HEK293 (cell line): ENCODE measurements around the gene PKMYT1.

Experiments used
- CTCF ChIA-PET: fragments of 350-600 bp; formaldehyde crosslinking; extraction: SDS; loops from one replicate; lab custom pipeline; 2021; ENCODE audit warnings: antibody characterized with exemption; lab: Yijun Ruan, JAX
- POLR2A ChIA-PET: fragments of 300-600 bp; formaldehyde crosslinking; extraction: SDS; loops from one replicate; lab custom pipeline; 2020; ENCODE audit warnings: antibody characterized with exemption, inconsistent platforms; lab: Yijun Ruan, JAX
- H3K27ac ChIP-seq: fragments of 200-500 bp; sonication (Bioruptor generic); 2 replicates; pipeline ENCODE4 v1.5.1; 2014; ENCODE audit warnings: low read depth, low read length, control low read depth, inconsistent platforms; ENCODE audit errors: extremely low read depth
- H3K36me3 ChIP-seq, 2 experiments: fragments of 200-500 bp in 1 of 2; sonication (Bioruptor generic) in 1 of 2; 1 replicate in 1 of 2; 2 replicates in 1 of 2; pipeline ENCODE4 v1.5.1; 2014 to 2017; ENCODE audit warnings: inconsistent platforms in 2 of 2, low read length in 2 of 2; ENCODE audit not compliant: control insufficient read depth in 2 of 2, insufficient read depth in 1 of 2
- H3K4me1 ChIP-seq: fragments of 200-500 bp; sonication (Bioruptor generic); 2 replicates; pipeline ENCODE4 v1.5.1; 2014; ENCODE audit warnings: mild to moderate bottlenecking, low read length, inconsistent platforms; ENCODE audit not compliant: control insufficient read depth, insufficient read depth
- H3K4me3 ChIP-seq: 2 replicates; pipeline ENCODE4 v1.5.1; 2011; ENCODE audit warnings: low read depth, mild to moderate bottlenecking, control low read depth, low read length, moderate library complexity
- H3K9me3 ChIP-seq: fragments of 200-500 bp; sonication (Bioruptor generic); 2 replicates; pipeline ENCODE4 v1.5.1; 2014; ENCODE audit warnings: low read depth, low read length, inconsistent platforms; ENCODE audit not compliant: control insufficient read depth, insufficient read depth
- GLIS2 ChIP-seq: fragments of 450-650 bp; formaldehyde crosslinking; IDR thresholded peaks from 2 replicates; pipeline ENCODE4 v1.5.1; 2016; ENCODE audit warnings: missing biosample characterization, missing genetic modification characterization
- KLF7 ChIP-seq: fragments of 450-650 bp; formaldehyde crosslinking; IDR thresholded peaks from 2 replicates; pipeline ENCODE4 v1.5.1; 2016; ENCODE audit warnings: missing biosample characterization, missing genetic modification characterization, borderline replicate concordance
- REST ChIP-seq: fragments of 450-650 bp; formaldehyde crosslinking; IDR thresholded peaks from 2 replicates; pipeline ENCODE4 v1.5.1; 2016; ENCODE audit warnings: missing biosample characterization, missing genetic modification characterization
- SALL2 ChIP-seq: fragments of 450-650 bp; formaldehyde crosslinking; IDR thresholded peaks from 2 replicates; pipeline ENCODE4 v1.5.0; 2017; ENCODE audit warnings: missing biosample characterization, mild to moderate bottlenecking, missing genetic modification characterization, borderline replicate concordance
- SP2 ChIP-seq: fragments of 450-650 bp; formaldehyde crosslinking; IDR thresholded peaks from 2 replicates; pipeline ENCODE4 v1.5.1; 2016; ENCODE audit warnings: missing biosample characterization, missing genetic modification characterization
- SP3 ChIP-seq: fragments of 450-650 bp; formaldehyde crosslinking; IDR thresholded peaks from 2 replicates; pipeline ENCODE4 v1.5.1; 2016; ENCODE audit warnings: missing biosample characterization, missing genetic modification characterization
- YY1 ChIP-seq: fragments of 450-650 bp; formaldehyde crosslinking; IDR thresholded peaks from 2 replicates; pipeline ENCODE4 v1.5.1; 2018; ENCODE audit warnings: missing biosample characterization, missing genetic modification characterization
- ZBTB44 ChIP-seq: fragments of 450-650 bp; IDR thresholded peaks from 2 replicates; pipeline ENCODE4 v1.5.1; 2018; ENCODE audit warnings: missing biosample characterization, mild to moderate bottlenecking, missing genetic modification characterization
- ZNF155 ChIP-seq: fragments of 450-650 bp; formaldehyde crosslinking; IDR thresholded peaks from 2 replicates; pipeline ENCODE4 v1.5.1; 2016; ENCODE audit warnings: missing biosample characterization, missing genetic modification characterization
- ZNF266 ChIP-seq: fragments of 450-650 bp; formaldehyde crosslinking; IDR thresholded peaks from 2 replicates; pipeline ENCODE4 v1.5.1; 2016; ENCODE audit warnings: missing biosample characterization, missing genetic modification characterization, low read depth
- ZNF433 ChIP-seq: fragments of 450-650 bp; formaldehyde crosslinking; IDR thresholded peaks from 2 replicates; pipeline ENCODE4 v1.5.1; 2016; ENCODE audit warnings: missing biosample characterization, missing genetic modification characterization, low read depth
- ZNF449 ChIP-seq: fragments of 450-650 bp; formaldehyde crosslinking; IDR thresholded peaks from 2 replicates; pipeline ENCODE4 v1.5.1; 2017; ENCODE audit warnings: missing biosample characterization, mild to moderate bottlenecking, missing genetic modification characterization, moderate library complexity
- ZNF518A ChIP-seq: fragments of 450-650 bp; formaldehyde crosslinking; conservative IDR thresholded peaks from 2 replicates; pipeline ENCODE4 v1.5.1; 2016; ENCODE audit warnings: low read depth, missing biosample characterization, missing genetic modification characterization
- ZNF529 ChIP-seq: fragments of 450-650 bp; formaldehyde crosslinking; IDR thresholded peaks from 2 replicates; pipeline ENCODE4 v1.5.1; 2017; ENCODE audit warnings: missing genetic modification characterization, missing biosample characterization; ENCODE audit not compliant: insufficient replicate concordance
- ZNF544 ChIP-seq: fragments of 450-650 bp; formaldehyde crosslinking; IDR thresholded peaks from 2 replicates; pipeline ENCODE4 v1.5.0; 2017; ENCODE audit warnings: missing biosample characterization, missing genetic modification characterization
- ZNF704 ChIP-seq: fragments of 450-650 bp; formaldehyde crosslinking; IDR thresholded peaks from 2 replicates; pipeline ENCODE4 v1.5.1; 2016; ENCODE audit warnings: missing biosample characterization, missing genetic modification characterization
- ZNF776 ChIP-seq: fragments of 450-650 bp; formaldehyde crosslinking; IDR thresholded peaks from 2 replicates; pipeline ENCODE4 v1.5.0; 2017; ENCODE audit warnings: missing biosample characterization, missing genetic modification characterization, borderline replicate concordance
- ZNF830 ChIP-seq: fragments of 450-650 bp; IDR thresholded peaks from 2 replicates; pipeline ENCODE4 v1.5.0; 2018; ENCODE audit warnings: missing biosample characterization, missing genetic modification characterization, low read depth, mild to moderate bottlenecking, moderate library complexity
- ZSCAN23 ChIP-seq: fragments of 450-650 bp; formaldehyde crosslinking; IDR thresholded peaks from 2 replicates; pipeline ENCODE4 v1.5.1; 2016; ENCODE audit warnings: missing biosample characterization, missing genetic modification characterization

Gene PKMYT1

GRCh38 chr16:3007059-3007956, 27.1 kb upstream of the PKMYT1 start:
- Histone ChIP-seq H3K4me3 (no peak overlapping the region), H3K27ac (no peak overlapping the region), H3K4me1 (no peaks in the 10 kb centered on the region; the same call in 1 of the 2 replicates), H3K9me3 (no peaks in the 10 kb centered on the region), H3K36me3 (no peaks in the 10 kb centered on the region)
- CTCF ChIA-PET, result interaction anchor here (0.6 to 9.6 kb wide), 2 partner anchors 24 to 108 kb away, joined by 3 to 149 read pairs; no protein-coding TSS in a partner anchor
- TF ChIP-seq ZNF776 (tag by site-specific recombination) (no peak), ZNF266 (no peak), ZSCAN23 (no peak), ZNF518A (no peak), ZNF155 (tag by site-specific recombination) (no peak), ZNF544 (tag by site-specific recombination) (no peak), ZNF529 (tag by site-specific recombination) (no peak), YY1 (tag by site-specific recombination) (no peak), ZNF433 (tag by site-specific recombination) (no peak), SALL2 (tag by site-specific recombination) (no peak), ZNF704 (tag by site-specific recombination) (no peak), REST (no peak)
- POLR2A ChIA-PET, result interaction anchor here (12.4 kb wide), 1 partner anchor 16 kb away, joined by 247 read pairs; the partner anchor contains the start of genes CLDN6, HCFC1R1, THOC6 and TNFRSF12A

- H3K4me1 ChIP-seq, result no peaks in the 10 kb centered on the region
- POLR2A ChIA-PET, result interaction anchor here (0.8 to 12.4 kb wide), 4 partner anchors 19 to 124 kb away, joined by 3 to 247 read pairs (median 4); partner anchors contain the start of genes CLDN6, HCFC1R1, PAQR4 and PKMYT1
- CTCF ChIA-PET, result interaction anchor here (0.7 to 9.6 kb wide), 5 partner anchors 16 to 125 kb away, joined by 4 to 149 read pairs (median 4); partner anchors contain the start of genes FLYWCH1 and TNFRSF12A
- H3K36me3 ChIP-seq, result no peaks in the 10 kb centered on the region
- no peaks in the 10 kb centered on the region for H3K9me3 ChIP-seq
- H3K27ac ChIP-seq, result no peak overlapping the region
- peak overlapping the region; percentile 44 for H3K4me3 ChIP-seq
- TF ChIP-seq ZNF830 (no peak), KLF7 (peak; percentile 77; the same call in 1 of the 2 replicates), SP3 (tag by site-specific recombination) (0 out of 2 replicates have a peak, but pooled peaks have one; percentile 16), ZNF449 (no peak), ZBTB44 (tag by site-specific recombination) (no peak), GLIS2 (tag by site-specific recombination) (peak; percentile 53), SP2 (peak; percentile 38; the same call in 1 of the 2 replicates)
These were observed 24.6 kb upstream of the PKMYT1 start for GRCh38 chr16:3004781-3005284.
